ENCODE results near the gene BAIAP2L2.

DNA sequence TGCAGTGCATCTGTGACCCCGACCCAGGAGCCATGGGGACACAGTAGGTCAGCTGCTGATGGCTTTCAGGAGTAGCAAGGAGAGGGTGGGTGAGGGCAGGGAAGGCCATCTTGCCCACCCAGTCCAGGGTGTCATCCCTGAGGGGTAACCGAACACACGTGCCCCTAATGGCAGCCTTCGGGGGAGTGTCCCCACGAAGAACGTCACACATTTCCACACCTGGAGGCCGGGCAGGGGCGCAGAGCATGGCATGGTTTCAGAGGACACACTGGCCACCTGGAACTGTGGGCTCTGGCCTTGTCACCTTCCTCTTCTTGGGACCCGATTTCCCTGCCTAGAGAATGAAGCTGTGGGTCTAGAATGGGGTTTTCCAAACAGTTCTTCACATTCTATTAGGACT is 19.4 kb upstream of the BAIAP2L2 start:
- TF ChIP-seq, protein P1, sequence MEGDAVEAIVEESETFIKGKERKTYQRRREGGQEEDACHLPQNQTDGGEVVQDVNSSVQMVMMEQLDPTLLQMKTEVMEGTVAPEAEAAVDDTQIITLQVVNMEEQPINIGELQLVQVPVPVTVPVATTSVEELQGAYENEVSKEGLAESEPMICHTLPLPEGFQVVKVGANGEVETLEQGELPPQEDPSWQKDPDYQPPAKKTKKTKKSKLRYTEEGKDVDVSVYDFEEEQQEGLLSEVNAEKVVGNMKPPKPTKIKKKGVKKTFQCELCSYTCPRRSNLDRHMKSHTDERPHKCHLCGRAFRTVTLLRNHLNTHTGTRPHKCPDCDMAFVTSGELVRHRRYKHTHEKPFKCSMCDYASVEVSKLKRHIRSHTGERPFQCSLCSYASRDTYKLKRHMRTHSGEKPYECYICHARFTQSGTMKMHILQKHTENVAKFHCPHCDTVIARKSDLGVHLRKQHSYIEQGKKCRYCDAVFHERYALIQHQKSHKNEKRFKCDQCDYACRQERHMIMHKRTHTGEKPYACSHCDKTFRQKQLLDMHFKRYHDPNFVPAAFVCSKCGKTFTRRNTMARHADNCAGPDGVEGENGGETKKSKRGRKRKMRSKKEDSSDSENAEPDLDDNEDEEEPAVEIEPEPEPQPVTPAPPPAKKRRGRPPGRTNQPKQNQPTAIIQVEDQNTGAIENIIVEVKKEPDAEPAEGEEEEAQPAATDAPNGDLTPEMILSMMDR (IDR thresholded peaks at IDR 0.05; ENCODE audit: low read depth, low read length, poor library complexity, severe bottlenecking): no peak
- no peak for TF ChIP-seq EZH2phosphoT487 (IDR thresholded peaks at IDR 0.05; ENCODE audit: borderline replicate concordance, low read length)

Data from DOHH2 (cell line).